GM23338 (cell line): ENCODE data around the gene FZD7. TPM values are rescaled to one million over a fixed set of nuclear protein-coding genes. Genes with fewer than 3 reads are reported as not detected.
A peak's percentile ranks its signal among the peaks of the same experiment; 100 is the strongest.

ENCODE experiments used
- ATAC-seq: fragments of 200-7000 bp; cut with Tn5 transposase; 3 replicates; pipeline ENCODE4 v1.9.1; 2020
- DNase-seq: peaks from one replicate; pipeline ENCODE4 v3.0.0-alpha.2; 2015; ENCODE audit warnings: low spot score
- H2AFZ ChIP-seq: fragments of 200-600 bp; sonication (generic); 2 replicates; pipeline ENCODE4 v1.8.0; 2016; ENCODE audit warnings: antibody characterized with exemption, mild to moderate bottlenecking, moderate library complexity
- H3F3A ChIP-seq: fragments of 200-600 bp; sonication (generic); replicated peaks from 2 replicates; pipeline ENCODE4 v1.8.0; 2017; ENCODE audit warnings: antibody characterized with exemption, mixed run types, low read depth
- H3K27ac ChIP-seq: fragments of 200-600 bp; sonication (generic); 2 replicates; pipeline ENCODE4 v1.6.1; 2016; ENCODE audit warnings: low read depth
- H3K27me3 ChIP-seq: fragments of 200-600 bp; sonication (generic); 2 replicates; pipeline ENCODE4 v1.8.0; 2016; ENCODE audit warnings: mild to moderate bottlenecking, mixed run types, moderate library complexity; ENCODE audit not compliant: insufficient read depth
- H3K36me3 ChIP-seq: fragments of 200-600 bp; sonication (generic); 2 replicates; pipeline ENCODE4 v1.8.0; 2016; ENCODE audit warnings: mild to moderate bottlenecking; ENCODE audit not compliant: insufficient read depth
- H3K4me1 ChIP-seq: fragments of 200-600 bp; sonication (generic); 2 replicates; pipeline ENCODE4 v1.8.0; 2016; ENCODE audit warnings: mild to moderate bottlenecking, moderate library complexity; ENCODE audit not compliant: insufficient read depth
- H3K4me2 ChIP-seq: fragments of 200-600 bp; sonication (generic); 2 replicates; pipeline ENCODE4 v1.7.1; 2017; ENCODE audit warnings: mixed run types
- H3K4me3 ChIP-seq: fragments of 200-600 bp; sonication (generic); 2 replicates; pipeline ENCODE4 v1.6.1; 2016; ENCODE audit warnings: mixed run types
- H3K79me2 ChIP-seq: fragments of 200-600 bp; sonication (generic); replicated peaks from 2 replicates; pipeline ENCODE4 v1.8.0; 2017; ENCODE audit warnings: mild to moderate bottlenecking; ENCODE audit not compliant: insufficient read depth
- H3K9me2 ChIP-seq: fragments of 200-600 bp; sonication (generic); 2 replicates; pipeline ENCODE4 v1.8.0; 2017; ENCODE audit not compliant: insufficient read depth
- H4K20me1 ChIP-seq: fragments of 200-600 bp; sonication (generic); replicated peaks from 2 replicates; pipeline ENCODE4 v1.8.0; 2017; ENCODE audit warnings: mild to moderate bottlenecking; ENCODE audit not compliant: insufficient read depth
- H3K27ac Mint-ChIP-seq: 2 replicates; pipeline ENCODE4 v1.8.0; 2020; ENCODE audit warnings: inconsistent platforms, mild to moderate bottlenecking, moderate library complexity, mixed read lengths
- H3K27me3 Mint-ChIP-seq: 3 replicates; pipeline ENCODE4 v1.8.0; 2022; ENCODE audit warnings: low read depth, mild to moderate bottlenecking, moderate library complexity, mixed read lengths, inconsistent platforms; ENCODE audit not compliant: insufficient read depth, poor library complexity
- H3K36me3 Mint-ChIP-seq: 3 replicates; pipeline ENCODE4 v1.8.0; 2021; ENCODE audit warnings: low read depth, mild to moderate bottlenecking, inconsistent platforms, moderate library complexity, mixed read lengths
- H3K4me1 Mint-ChIP-seq: 3 replicates; pipeline ENCODE4 v1.8.0; 2020; ENCODE audit warnings: mild to moderate bottlenecking, inconsistent platforms, mixed read lengths
- H3K4me3 Mint-ChIP-seq: 3 replicates; pipeline ENCODE4 v1.8.0; 2021; ENCODE audit warnings: moderate library complexity, mild to moderate bottlenecking, inconsistent platforms, mixed read lengths
- H3K9me3 Mint-ChIP-seq: 3 replicates; pipeline ENCODE4 v1.8.0; 2020; ENCODE audit warnings: moderate library complexity, mild to moderate bottlenecking, inconsistent platforms, mixed read lengths
- EZH2 ChIP-seq: fragments of 200-600 bp; sonication (generic); IDR thresholded peaks from one replicate; pipeline ENCODE4 v1.8.0; 2017; ENCODE audit warnings: antibody characterized with exemption, mild to moderate bottlenecking, low read depth; ENCODE audit not compliant: unreplicated experiment
- NANOG ChIP-seq: IDR thresholded peaks from 2 replicates; pipeline ENCODE4 v1.6.1; 2016; ENCODE audit warnings: antibody characterized with exemption, borderline replicate concordance
- ZNF114 ChIP-seq: fragments of 250-450 bp; sonication (Bioruptor Pico); IDR thresholded peaks from 2 replicates; pipeline ENCODE4 v1.5.0; 2020; ENCODE audit warnings: mild to moderate bottlenecking, moderate library complexity
- polyA plus RNA-seq: library from polyadenylated mRNA; unstranded; fragments of >200 nt; fragmentation: Nextera tagmentation; extraction: Ambion mirVana; gene quantifications from 2 replicates; pipeline ENCODE4 v1.2.1, GENCODE V29; 2016
- total RNA-seq: library from RNA; depleted of rRNA; stranded (reverse); fragments of >200 nt; shearing (Covaris generic); gene quantifications from 2 replicates; pipeline ENCODE4 v1.2.3, GENCODE V29; 2014
- TF ChIP-seq, protein P1 (sequence below): IDR thresholded peaks from one replicate; pipeline ENCODE4 v1.6.1; 2018; ENCODE audit warnings: antibody characterized with exemption; ENCODE audit not compliant: unreplicated experiment
- TF ChIP-seq, protein P2 (sequence below): IDR thresholded peaks from 2 replicates; pipeline ENCODE4 v1.6.1; 2016; ENCODE audit warnings: antibody characterized with exemption
- TF ChIP-seq, protein P3 (sequence below), 2 experiments: fragments of 200-600 bp in 1 of 2; sonication (generic) in 1 of 2; conservative IDR thresholded peaks; 2 replicates each; pipeline versions ENCODE4 v1.5.1 to v1.6.1; 2016 to 2017; ENCODE audit warnings: antibody characterized with exemption in 2 of 2, low read depth in 2 of 2, mild to moderate bottlenecking in 2 of 2, moderate library complexity in 1 of 2

The FZD7 gene
- total and polyA plus RNA-seq, 2 experiments from 2014 or later = 164 to 435 TPM

DNA sequence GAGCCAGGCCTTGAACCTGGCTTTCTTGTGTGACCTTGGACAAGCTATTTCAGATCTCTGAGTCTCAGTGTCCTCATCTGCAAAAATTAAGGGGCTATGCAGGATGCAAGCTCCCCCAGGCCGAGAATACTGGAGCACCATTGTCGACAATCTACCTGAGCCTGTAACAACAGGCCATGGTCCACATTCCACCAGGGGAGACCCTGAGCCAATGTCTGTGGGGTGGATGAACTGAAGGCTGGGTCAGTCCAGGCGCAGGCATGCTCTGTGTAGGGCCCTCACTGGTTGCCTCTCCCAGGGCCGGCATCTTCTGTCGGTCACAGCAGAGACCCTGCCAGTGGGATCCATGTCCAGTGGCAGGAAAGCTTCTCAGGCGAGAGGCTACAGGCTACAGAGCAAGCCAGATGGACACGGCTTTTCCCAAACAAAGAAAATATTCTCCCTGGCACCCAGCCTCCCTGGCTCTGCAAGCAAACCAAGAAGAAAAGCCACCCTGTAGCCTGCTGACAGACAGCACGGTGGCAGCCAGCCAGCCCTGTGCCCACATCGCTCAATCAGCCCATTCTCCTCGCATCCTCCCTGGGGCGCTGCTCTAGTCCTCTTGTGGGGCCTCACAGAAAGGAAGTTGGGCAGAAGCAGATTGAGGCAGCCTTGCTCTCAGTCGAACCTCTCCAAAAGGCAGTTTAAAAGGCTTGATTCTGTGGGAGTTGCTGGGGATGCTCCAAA lies 48.7 kb upstream of the FZD7 start:
- H3K4me3 ChIP-seq = no peak overlapping the region
- TF ChIP-seq, protein P1, sequence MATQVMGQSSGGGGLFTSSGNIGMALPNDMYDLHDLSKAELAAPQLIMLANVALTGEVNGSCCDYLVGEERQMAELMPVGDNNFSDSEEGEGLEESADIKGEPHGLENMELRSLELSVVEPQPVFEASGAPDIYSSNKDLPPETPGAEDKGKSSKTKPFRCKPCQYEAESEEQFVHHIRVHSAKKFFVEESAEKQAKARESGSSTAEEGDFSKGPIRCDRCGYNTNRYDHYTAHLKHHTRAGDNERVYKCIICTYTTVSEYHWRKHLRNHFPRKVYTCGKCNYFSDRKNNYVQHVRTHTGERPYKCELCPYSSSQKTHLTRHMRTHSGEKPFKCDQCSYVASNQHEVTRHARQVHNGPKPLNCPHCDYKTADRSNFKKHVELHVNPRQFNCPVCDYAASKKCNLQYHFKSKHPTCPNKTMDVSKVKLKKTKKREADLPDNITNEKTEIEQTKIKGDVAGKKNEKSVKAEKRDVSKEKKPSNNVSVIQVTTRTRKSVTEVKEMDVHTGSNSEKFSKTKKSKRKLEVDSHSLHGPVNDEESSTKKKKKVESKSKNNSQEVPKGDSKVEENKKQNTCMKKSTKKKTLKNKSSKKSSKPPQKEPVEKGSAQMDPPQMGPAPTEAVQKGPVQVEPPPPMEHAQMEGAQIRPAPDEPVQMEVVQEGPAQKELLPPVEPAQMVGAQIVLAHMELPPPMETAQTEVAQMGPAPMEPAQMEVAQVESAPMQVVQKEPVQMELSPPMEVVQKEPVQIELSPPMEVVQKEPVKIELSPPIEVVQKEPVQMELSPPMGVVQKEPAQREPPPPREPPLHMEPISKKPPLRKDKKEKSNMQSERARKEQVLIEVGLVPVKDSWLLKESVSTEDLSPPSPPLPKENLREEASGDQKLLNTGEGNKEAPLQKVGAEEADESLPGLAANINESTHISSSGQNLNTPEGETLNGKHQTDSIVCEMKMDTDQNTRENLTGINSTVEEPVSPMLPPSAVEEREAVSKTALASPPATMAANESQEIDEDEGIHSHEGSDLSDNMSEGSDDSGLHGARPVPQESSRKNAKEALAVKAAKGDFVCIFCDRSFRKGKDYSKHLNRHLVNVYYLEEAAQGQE = no peak
- TF ChIP-seq, protein P2, sequence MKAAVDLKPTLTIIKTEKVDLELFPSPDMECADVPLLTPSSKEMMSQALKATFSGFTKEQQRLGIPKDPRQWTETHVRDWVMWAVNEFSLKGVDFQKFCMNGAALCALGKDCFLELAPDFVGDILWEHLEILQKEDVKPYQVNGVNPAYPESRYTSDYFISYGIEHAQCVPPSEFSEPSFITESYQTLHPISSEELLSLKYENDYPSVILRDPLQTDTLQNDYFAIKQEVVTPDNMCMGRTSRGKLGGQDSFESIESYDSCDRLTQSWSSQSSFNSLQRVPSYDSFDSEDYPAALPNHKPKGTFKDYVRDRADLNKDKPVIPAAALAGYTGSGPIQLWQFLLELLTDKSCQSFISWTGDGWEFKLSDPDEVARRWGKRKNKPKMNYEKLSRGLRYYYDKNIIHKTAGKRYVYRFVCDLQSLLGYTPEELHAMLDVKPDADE = no peak
- TF ChIP-seq ZNF114 (CRISPR knock-in tag) (no peak), EZH2 (no peak), NANOG (no peak)
- TF ChIP-seq, protein P3, sequence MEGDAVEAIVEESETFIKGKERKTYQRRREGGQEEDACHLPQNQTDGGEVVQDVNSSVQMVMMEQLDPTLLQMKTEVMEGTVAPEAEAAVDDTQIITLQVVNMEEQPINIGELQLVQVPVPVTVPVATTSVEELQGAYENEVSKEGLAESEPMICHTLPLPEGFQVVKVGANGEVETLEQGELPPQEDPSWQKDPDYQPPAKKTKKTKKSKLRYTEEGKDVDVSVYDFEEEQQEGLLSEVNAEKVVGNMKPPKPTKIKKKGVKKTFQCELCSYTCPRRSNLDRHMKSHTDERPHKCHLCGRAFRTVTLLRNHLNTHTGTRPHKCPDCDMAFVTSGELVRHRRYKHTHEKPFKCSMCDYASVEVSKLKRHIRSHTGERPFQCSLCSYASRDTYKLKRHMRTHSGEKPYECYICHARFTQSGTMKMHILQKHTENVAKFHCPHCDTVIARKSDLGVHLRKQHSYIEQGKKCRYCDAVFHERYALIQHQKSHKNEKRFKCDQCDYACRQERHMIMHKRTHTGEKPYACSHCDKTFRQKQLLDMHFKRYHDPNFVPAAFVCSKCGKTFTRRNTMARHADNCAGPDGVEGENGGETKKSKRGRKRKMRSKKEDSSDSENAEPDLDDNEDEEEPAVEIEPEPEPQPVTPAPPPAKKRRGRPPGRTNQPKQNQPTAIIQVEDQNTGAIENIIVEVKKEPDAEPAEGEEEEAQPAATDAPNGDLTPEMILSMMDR (conservative IDR thresholded peaks at IDR 0.05; ENCODE audit: low read depth in 2 of 2) = peak in 1 of 2 experiments; percentile 31; a peak in 1 of 4 replicates
- ATAC-seq (peak; percentile 68), DNase-seq (peak; percentile 48)
- Mint-ChIP-seq H3K4me1 (peaks cover 29% of the 10 kb centered on the region), H3K4me3 (no peak overlapping the region), H3K9me3 (no peaks in the 10 kb centered on the region), H3K27ac (no peak overlapping the region), H3K27me3 (peaks cover 13% of the 10 kb centered on the region), H3K36me3 (no peaks in the 10 kb centered on the region)
- H3K36me3 ChIP-seq = no peaks in the 10 kb centered on the region; the same call in 1 of the 2 replicates
- H3K9me2 ChIP-seq = no peaks in the 10 kb centered on the region
- H3K4me1 ChIP-seq = peaks cover 13% of the 10 kb centered on the region
- H3K79me2 ChIP-seq = no peaks in the 10 kb centered on the region
- H4K20me1 ChIP-seq = no peaks in the 10 kb centered on the region
- H3K27ac ChIP-seq = no peak overlapping the region
- no peaks in the 10 kb centered on the region for H3K27me3 ChIP-seq
- H3K4me2 ChIP-seq = no peak overlapping the region
- H2AFZ ChIP-seq = peak overlapping the region; percentile 76; the same call in 1 of the 2 replicates
- H3F3A ChIP-seq = no peaks in the 10 kb centered on the region; the same call in 1 of the 2 replicates
